GM08714 (cell line): Measurements from ENCODE around the gene TMEM42.

Source experiments
- H3K4me3 ChIP-seq: fragments of 200-500 bp; sonication (Bioruptor generic); 2 replicates; pipeline ENCODE4 v1.5.1; 2014; ENCODE audit warnings: mild to moderate bottlenecking, low read length, inconsistent platforms
- ZNF274 ChIP-seq: IDR thresholded peaks from 2 replicates; pipeline ENCODE4 v1.6.1; 2012; ENCODE audit warnings: mild to moderate bottlenecking, low read depth, low read length

TMEM42 gene

GRCh38 chr3:44890258-44890657 lies 28.5 kb downstream of the TMEM42 start:
- no peak for TF ChIP-seq ZNF274
- H3K4me3 ChIP-seq = no peak overlapping the region

DNA sequence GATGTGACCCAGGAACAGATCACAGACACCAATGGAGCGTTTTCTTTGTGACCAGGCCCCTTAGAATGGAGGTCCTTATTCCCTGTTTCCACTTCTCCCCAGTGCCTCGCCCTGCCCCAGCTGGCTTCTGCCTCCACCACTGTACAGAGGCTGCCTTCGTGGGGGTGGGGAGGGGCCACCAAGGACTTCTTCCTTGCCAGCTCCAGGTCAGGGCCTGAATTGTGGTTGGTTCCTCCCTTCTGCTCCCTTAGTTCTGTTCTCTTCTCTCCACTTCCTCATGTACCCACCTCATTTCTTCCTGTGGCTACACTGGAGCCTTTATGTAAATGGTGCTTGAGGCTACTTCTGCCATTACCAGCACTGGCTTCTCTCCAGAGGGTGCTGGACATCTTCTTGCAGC lies 29.1 kb downstream of the TMEM42 start:
- no peak overlapping the region for H3K4me3 ChIP-seq
- TF ChIP-seq ZNF274 = no peak

DNA sequence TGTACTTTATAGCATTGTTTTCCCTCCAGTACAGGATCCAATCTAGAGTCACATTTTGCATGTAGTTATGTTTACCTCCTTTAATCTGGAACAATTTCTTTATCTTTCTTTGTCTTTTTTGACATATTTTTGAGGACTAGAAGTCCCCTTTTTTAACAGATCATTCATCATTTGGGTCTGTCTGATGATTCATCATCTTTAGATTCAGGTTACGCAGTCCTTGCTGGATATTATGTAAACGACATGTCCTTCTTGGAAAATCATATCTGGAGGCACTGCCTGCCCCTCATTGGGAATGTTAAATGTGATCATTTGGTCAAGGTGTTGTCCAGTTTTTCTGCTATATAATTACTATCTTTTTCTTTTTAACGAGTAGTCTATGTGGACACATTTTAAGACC lies 31.0 kb downstream of the TMEM42 start:
- no peak overlapping the region for H3K4me3 ChIP-seq
- TF ChIP-seq ZNF274 = no peak

- no peak for TF ChIP-seq ZNF274
- H3K4me3 ChIP-seq = no peak overlapping the region
These were observed 31.4 kb downstream of the TMEM42 start for GRCh38 chr3:44893097-44893496.

DNA sequence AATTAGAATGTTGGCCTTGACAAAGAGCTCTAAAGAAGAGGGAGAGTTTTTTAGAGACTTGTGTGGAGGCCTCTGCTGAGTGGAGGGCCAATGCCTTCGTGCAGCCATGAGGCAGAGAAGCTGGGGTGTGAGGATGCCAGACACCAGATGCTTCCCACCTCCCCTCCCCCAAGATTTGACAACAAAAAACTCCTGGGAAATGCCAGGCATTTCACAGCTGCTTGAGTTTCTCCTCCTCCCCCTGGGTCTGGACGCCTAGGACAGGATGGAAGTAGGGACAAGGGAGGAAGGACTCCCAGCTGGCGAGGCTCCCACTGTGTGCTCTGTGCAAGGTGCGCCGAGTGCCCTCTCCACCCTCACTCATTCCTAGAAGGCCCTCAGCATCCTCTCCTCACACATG lies 32.8 kb downstream of the TMEM42 start:
- H3K4me3 ChIP-seq = no peak overlapping the region
- no peak for TF ChIP-seq ZNF274

DNA sequence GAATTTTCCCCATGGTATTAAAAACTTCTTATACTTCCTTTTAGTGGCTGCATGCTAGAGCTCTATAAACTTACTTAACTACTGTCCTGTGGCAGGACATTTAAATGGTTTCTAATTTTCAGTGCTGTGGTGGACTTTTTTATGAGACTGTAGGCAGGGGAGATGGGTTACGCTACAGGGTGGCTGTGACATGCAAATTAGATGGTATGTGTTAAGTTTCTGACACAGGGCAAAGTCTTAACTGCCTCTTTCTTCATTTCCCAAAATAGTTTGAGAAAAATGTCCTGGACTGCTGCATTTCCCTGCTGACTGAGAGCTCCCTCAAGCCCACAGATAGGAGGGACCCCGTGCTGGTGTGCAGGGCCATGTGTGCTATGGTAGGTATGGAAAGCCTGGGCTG lies 34.7 kb downstream of the TMEM42 start:
- TF ChIP-seq ZNF274 = no peak
- H3K4me3 ChIP-seq = no peak overlapping the region

GRCh38 chr3:44899683-44900367 lies 38.1 kb downstream of the TMEM42 start:
- no peak overlapping the region for H3K4me3 ChIP-seq
- TF ChIP-seq ZNF274 = no peak

- no peak overlapping the region for H3K4me3 ChIP-seq
- TF ChIP-seq ZNF274 = no peak
These were observed 40.9 kb downstream of the TMEM42 start for GRCh38 chr3:44902628-44903027.

- no peak overlapping the region for H3K4me3 ChIP-seq
- TF ChIP-seq ZNF274 = no peak
These were observed 41.6 kb downstream of the TMEM42 start for GRCh38 chr3:44903314-44903713.

DNA sequence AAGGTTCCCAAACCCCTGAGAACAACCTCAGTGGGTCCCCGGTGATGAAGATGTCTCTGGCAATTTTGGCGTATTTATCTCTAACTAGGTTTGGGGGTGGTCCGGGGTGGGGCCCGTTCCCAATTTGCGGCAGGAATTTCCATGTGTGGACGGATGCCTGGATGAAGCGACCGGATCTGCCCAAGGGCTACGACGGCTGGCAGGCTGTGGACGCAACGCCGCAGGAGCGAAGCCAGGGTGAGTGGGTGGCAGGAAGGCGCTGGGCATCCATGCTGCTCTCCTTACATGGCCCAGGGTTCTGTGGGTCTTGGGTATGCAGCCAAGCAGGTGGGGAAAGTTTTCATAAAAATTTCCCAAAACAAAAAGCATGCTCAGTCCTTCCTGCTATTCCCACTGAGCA lies 42.0 kb downstream of the TMEM42 start:
- H3K4me3 ChIP-seq = no peak overlapping the region
- TF ChIP-seq ZNF274 = no peak

- no peak overlapping the region for H3K4me3 ChIP-seq
- no peak for TF ChIP-seq ZNF274
These were observed 43.9 kb downstream of the TMEM42 start for GRCh38 chr3:44905446-44906157.

DNA sequence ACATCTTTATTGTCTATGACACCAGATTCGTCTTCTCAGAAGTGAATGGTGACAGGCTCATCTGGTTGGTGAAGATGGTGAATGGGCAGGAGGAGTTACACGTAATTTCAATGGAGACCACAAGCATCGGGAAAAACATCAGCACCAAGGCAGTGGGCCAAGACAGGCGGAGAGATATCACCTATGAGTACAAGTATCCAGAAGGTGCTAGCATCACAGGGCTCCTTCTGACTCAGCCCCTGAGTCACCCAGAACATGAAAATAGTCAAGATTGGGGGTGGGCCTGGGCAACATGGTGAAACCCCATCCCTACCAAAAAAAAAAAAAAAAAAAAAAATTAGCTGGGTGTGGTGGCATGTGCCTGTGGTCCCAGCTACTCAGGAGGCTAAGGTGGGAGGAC lies 45.3 kb downstream of the TMEM42 start:
- TF ChIP-seq ZNF274 = no peak
- H3K4me3 ChIP-seq = no peak overlapping the region

GRCh38 chr3:44907612-44908011 lies 45.9 kb downstream of the TMEM42 start:
- H3K4me3 ChIP-seq = no peak overlapping the region
- no peak for TF ChIP-seq ZNF274

DNA sequence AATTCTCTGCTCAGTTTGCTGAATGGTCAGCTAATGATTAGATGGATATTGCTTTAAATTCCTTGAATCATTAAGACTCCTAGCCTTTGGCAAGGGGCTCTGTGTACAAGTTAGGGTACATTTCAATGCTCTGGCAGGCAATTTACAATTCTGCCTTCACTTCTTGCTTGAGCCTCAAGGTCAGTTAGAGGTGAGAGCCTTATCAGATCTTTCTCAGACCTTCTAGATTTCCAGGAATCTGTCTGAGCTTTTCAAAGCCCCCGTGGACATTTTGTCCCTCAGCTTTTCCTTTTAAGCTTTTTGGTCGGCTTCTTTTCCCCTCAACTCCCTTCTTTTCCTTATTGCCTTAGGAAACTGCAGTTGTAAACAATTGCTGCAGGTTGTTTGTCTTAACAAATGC lies 47.4 kb downstream of the TMEM42 start:
- no peak overlapping the region for H3K4me3 ChIP-seq
- TF ChIP-seq ZNF274 = no peak

DNA sequence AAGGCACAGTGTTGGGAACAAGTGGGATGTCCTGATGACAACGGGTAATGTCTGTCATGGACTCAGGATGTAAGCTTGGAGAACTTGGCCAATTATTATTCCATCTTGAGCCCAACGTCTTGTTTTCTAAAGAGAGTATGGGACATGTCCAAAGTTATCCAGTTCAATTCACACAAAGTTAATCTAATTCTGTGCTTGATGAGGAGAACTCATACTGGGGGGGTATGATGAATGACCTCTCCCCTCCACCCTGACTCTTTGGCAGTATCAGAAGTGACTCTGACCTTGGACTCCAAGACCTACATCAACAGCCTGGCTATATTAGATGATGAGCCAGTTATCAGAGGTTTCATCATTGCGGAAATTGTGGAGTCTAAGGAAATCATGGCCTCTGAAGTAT lies 49.0 kb downstream of the TMEM42 start:
- no peak; the same call in 1 of the 2 replicates for TF ChIP-seq ZNF274
- no peak overlapping the region for H3K4me3 ChIP-seq
